Stimulated activated CD4-positive, alpha-beta T cell treated with anti-CD3 and anti-CD28 coated beads, Interleukin-15, amount 100 ng/mL, for 24 hours (primary cell): ENCODE measurements around the gene R3HDML.
"Not testable (repeated sequence)": the region's sequence is repeated elsewhere in the genome, so short reads cannot be mapped to it uniquely, and the experiment has no call there.

Source experiments
- DNase-seq: peaks from one replicate; pipeline ENCODE4 v3.0.0-alpha.2; 2020

Gene R3HDML

GRCh38 chr20:44336725-44337380, at the start of gene R3HDML:
TSS of gene R3HDML (plus strand) at chr20:44337043. CDS start at chr20:44337158, 115 bp downstream.
- DNase-seq: no peak

GRCh38 chr20:44287272-44288097, 49.4 kb upstream of the R3HDML start:
- DNase-seq: no peak

GRCh38 chr20:44288252-44288651, 48.6 kb upstream of the R3HDML start:
- DNase-seq: no peak

DNA sequence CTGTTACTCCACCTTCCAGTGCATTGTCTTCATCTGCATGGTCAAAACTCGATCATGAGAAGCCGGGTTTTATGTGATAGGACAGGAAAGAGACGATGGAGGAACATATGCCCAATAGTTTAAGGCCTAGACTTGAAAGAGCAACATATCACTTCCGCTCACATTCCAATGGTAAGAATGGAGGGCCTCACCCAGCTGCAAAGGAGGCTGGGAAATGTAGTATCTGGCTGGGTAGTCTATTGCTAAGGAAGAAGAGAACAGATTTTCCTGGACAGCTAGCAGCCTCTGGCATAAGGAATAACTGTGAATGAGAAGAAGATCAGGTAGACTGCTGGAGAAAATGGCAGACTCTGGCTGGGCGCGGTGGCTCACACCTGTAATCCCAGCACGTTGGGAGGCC, 45.1 kb upstream of the R3HDML start:
- no peak for DNase-seq

DNA sequence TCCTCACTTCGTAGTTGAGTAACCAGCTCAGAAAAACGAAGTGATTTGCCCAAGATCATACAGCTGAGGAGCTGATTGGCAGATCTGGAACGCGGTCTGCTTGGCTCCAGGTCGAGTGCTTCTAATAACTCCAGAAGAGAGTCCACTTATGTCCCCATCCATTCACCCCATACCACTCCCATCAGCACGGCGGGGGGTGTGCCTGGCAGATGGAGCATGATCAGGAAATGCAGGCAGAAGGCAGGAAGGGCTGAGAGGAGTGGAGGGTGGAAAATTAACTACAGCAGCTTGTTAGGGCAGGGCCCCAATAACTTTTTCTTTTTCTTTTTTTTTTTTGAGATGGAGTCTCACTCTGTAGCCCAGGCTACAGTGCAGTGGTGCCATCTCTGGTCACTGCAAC, 40.8 kb upstream of the R3HDML start:
- DNase-seq: no peak

- no peak for DNase-seq
Measured at GRCh38 chr20:44297721-44298120, 39.1 kb upstream of the R3HDML start.

DNA sequence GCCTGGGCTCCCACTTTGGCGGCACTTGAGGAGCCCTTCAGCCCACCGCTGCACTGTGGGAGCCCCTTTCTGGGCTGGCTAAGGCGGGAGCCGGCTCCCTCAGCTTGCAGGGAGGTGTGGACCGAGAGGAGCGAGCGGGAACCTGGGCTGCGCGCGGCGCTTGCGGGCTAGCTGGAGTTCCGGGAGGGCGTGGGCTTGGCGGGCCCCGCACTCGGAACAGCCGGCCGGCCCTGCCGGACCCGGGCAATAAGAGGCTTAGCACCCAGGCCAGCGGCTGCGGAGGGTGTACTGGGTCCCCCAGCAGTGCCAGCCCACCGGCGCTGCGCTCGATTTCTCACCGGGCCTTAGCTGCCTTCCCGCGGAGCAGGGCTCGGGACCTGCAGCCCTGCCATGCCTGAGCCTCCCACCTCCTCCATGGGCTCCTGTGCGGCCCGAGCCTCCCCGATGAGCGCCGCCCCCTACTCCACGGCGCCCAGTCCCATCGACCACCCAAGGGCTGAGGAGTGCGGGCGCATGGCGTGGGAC, 37.8 kb upstream of the R3HDML start:
- not testable (repeated sequence) for DNase-seq

DNA sequence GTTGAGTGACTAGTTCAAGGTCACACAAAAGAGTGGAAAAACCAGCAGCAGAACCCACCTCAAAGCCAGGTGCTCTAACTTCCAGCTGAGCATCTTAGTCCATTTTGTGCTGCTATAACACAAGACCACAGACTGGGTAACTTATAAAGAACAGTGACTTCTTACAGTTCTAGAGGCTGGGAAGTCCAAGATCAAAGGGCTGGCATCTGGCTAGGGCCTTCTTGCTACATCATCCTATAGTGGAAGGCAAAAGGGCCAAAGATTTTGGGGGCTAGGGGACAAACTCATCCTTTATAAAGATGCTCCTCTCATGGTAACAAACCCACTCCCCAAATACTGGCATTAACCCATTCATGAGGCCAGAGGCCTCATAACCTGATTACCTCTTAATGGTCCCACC, 35.6 kb upstream of the R3HDML start:
- DNase-seq: no peak

GRCh38 chr20:44302026-44302669, 34.7 kb upstream of the R3HDML start:
- DNase-seq: no peak

GRCh38 chr20:44302736-44303135, 34.1 kb upstream of the R3HDML start:
- DNase-seq: no peak

- DNase-seq: no peak
Measured at GRCh38 chr20:44304383-44304782, 32.5 kb upstream of the R3HDML start.

GRCh38 chr20:44306927-44307326, 29.9 kb upstream of the R3HDML start:
- no peak for DNase-seq

GRCh38 chr20:44309763-44310663, 26.8 kb upstream of the R3HDML start:
- DNase-seq: peak; percentile 9

DNA sequence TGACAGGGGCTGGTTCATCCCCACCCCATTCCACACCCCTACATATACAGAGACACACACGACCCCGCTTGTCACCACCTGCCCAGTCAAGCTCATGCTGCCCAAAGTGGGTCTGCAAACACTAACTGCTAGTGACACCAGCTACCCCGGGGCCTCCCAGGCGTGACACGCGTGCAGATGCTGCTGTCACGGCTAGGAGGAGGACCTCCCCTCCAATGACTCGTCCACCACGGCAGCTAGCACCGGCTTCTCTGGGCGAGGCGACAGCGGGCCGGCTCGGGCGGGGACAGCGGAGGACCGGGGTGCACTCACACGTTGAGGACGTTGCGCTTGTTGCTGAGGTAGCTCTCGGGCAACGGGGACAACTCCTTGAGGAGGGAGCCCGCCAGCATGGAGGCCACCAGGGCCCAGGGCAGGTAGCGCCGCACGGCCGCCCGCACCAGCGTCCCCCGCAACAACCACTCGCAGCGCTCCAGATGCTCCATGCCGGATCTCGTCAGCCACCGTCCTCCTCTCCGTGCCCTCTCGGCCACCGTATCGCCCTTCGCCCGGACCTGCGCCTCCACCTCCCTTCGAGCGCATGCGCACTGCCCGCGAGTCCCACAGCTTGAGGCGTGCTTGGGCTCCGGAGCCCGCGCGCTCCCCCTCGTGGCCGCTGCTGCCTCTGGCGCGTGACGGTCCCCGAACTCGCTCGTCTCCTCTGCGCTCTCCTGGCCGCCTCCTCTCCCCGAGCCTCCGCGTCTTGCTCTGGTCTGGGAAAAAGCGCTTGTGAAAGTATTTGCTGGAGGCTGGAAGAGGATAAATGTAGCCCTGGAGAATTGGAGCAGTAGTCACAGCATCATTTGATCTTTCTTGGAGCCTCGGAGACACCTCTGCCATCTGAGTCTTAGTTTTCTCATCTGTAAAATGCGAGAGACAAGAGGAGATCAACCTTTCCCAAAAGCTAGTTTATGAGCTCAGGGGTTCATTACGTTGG, 25.9 kb upstream of the R3HDML start, which contains the start of gene FITM2:
FITM2 (minus strand) TSS at position 539 of the 976 bp plus-strand sequence; CDS start at position 485, 54 bp downstream.
- peak; percentile 99 for DNase-seq

- DNase-seq: no peak
Measured at GRCh38 chr20:44314870-44315269, 22.0 kb upstream of the R3HDML start.

GRCh38 chr20:44319839-44320422, 16.9 kb upstream of the R3HDML start:
- DNase-seq: no peak

DNA sequence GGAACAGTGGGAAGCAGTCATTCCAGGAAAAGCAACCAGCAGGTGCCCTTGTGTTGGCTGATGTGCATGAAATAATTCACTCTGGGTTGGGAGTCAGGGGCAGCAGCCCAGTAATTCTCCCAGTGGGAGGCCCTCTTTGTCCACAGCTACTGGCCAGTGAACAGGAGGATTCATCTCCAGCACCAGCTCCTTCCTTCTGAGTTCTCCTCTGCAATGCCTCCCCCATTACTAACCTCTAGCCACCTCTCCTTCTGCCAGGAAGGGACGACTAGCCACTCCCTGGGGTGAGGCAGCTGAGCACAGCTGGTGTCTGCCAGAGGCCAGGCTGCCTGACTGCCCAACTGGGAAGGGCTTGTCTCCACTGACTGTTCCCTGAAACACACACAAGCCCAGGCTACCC, 12.5 kb upstream of the R3HDML start:
- no peak for DNase-seq

DNA sequence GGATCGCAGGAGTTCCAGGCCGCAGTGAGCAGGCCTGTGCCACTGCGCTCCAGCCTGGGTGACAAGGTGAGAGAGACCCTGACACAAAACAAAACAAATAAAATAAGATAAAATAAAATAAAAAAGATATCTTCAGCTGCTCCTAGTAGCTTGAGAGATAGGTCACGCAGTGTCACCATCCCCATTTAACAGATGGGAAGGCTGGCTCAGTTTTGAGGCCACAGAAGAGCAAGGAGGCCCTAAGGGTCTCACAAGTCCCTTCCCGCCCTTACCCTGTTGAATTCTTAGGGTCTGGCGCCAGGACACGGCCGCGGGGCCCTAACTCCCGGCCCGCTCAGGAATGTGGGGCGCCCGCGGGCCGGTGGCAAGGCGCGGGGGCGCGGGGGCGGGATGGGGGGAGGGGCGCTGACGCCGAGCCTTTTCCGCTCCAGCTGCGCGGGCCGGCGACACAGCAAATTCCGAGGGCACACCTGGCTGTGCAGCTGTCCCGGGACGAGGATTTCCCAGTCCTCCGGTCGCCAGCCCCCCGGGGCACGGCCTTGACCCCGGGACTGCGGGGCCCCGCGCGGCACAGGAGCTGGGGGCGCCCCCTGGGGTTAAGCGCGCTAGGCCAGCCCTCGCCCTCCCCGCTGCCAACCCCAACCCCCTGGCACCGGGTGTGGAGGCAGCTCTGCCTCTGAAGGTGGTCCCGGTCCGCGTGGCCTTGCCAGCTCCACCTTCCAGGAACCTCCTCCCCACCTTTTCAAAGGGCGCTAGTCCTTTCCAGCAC, 10.3 kb upstream of the R3HDML start:
- peak; percentile 45 for DNase-seq

DNA sequence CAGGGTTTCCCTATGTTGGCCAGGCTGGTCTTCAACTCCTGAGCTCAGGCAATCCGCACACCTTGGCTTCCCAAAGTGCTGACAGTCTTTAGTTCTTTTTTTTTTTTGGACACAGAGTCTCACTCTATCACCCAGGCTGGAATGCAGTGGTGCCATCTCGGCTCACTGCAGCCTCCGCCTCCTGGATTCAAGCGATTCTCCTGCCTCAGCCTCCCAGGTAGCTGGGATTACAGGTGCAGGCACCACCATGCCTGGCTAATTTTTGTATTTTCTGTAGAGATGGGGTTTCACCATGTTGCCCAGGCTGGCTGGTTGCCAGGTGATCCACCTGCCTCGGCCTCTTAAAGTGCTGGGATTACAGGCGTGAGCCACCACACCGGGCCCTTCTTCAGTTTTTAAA, 9.1 kb upstream of the R3HDML start:
- DNase-seq: not testable (repeated sequence)

GRCh38 chr20:44328428-44328827, 8.4 kb upstream of the R3HDML start:
- no peak for DNase-seq
